LNCaP clone FGC (cell line): ENCODE measurements around the gene PYGM.

Experiments
- DNase-seq: peaks from one replicate; pipeline ENCODE4 v3.0.0-alpha.2; 2011; ENCODE audit warnings: low read depth
- H3K4me3 ChIP-seq: 2 replicates; pipeline ENCODE4 v1.5.1; 2011; ENCODE audit warnings: mild to moderate bottlenecking, low read depth, low read length, control low read depth
- TF ChIP-seq, protein P1 (sequence below): IDR thresholded peaks from 2 replicates; pipeline ENCODE4 v1.5.1; 2012; ENCODE audit warnings: mild to moderate bottlenecking; ENCODE audit not compliant: control insufficient read depth, insufficient read depth; ENCODE audit errors: extremely low read depth

Gene PYGM

DNA sequence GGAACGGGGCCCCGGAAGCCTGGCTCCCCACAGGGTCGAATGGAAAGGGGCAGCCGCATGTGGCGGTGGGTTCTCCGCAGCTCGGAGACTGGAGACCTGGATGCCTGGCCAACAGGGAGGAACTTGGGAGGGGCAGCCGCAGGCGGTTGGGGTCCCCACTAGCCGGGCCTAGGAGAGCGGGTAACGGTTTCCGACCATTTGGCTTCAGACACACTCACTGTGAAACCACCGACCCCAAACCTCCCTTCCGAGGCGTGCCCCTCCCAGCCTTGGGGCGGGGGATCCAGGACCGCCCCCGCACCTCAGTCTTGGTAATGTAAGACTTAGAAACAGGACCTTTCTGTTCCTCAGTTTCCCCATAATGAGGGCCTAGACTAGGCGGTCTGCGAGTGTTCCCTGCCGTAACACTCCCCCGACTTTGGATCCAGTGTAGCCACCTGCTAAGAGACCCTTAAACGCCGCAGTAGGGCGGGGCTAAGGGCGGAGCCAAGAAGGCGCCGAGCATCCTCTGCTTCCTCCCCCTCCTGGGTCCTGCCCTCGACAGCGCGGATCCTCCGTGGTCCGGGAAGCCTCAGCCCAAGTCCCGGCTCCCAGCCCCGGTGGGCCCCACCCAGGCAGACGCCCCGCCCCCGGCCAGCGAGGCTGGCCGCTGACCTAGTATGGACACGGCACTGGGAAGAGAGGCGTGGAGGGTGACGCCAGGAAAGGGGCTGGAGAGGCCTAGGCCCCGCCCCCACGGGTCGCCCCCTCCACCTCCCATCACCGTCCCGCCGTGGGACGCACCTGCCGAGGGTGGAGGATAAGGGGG lies 14.0 kb downstream of the PYGM start:
- no peak for DNase-seq
- no peak overlapping the region for H3K4me3 ChIP-seq
- TF ChIP-seq, protein P1, sequence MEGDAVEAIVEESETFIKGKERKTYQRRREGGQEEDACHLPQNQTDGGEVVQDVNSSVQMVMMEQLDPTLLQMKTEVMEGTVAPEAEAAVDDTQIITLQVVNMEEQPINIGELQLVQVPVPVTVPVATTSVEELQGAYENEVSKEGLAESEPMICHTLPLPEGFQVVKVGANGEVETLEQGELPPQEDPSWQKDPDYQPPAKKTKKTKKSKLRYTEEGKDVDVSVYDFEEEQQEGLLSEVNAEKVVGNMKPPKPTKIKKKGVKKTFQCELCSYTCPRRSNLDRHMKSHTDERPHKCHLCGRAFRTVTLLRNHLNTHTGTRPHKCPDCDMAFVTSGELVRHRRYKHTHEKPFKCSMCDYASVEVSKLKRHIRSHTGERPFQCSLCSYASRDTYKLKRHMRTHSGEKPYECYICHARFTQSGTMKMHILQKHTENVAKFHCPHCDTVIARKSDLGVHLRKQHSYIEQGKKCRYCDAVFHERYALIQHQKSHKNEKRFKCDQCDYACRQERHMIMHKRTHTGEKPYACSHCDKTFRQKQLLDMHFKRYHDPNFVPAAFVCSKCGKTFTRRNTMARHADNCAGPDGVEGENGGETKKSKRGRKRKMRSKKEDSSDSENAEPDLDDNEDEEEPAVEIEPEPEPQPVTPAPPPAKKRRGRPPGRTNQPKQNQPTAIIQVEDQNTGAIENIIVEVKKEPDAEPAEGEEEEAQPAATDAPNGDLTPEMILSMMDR = no peak

DNA sequence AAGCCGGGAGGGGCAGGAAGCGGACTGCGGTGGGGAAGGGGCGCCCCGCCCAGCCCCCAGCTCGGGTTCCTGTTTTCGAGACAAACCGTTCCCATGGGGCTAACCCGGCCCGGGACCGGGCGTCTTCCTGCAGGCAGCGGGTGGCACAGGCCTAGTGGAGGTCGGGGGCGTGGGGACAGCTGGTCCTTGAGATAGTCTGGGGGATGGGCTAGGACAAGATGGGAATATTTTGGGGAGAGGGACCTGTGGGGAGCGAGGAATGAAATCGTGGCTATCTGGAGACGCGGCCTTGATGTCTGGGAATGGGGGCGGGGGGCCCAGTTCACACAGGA lies 14.6 kb downstream of the PYGM start:
- no peak for DNase-seq
- TF ChIP-seq, protein P1 = no peak
- H3K4me3 ChIP-seq = no peak overlapping the region

DNA sequence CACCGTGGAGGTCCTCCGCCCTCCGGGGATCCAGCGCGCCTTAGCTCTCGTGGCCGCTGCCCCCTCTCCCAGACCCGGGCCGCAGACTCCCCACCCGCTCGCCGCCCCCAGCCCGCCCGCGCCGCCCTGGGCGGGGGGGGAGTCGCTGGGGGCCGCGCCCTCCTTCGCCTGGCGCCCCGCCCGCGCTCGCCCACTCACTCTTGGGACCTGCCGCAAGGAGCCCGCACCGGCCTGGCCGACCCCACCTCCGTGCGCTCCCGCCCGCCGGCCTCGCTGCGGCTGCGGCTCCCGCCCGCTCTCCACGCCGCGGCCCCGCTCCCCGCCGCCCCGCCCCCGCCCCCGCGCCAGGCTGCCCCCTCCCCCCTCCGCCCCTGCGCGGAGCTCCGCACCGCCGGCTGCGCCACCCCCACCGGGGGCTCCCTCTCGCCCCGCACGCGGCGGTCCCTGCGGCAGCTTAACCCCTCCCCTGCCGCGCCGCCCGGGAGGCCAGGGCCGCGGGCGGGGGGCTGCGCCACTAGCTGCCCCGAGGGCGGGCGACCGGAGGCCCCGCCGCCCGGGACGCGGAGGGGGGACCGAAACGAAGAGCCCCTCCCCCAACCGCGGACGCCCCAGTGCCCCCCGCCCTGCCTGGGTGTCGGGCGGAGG lies 15.1 kb downstream of the PYGM start:
- TF ChIP-seq, protein P1 = no peak
- no peak overlapping the region for H3K4me3 ChIP-seq
- no peak for DNase-seq

DNA sequence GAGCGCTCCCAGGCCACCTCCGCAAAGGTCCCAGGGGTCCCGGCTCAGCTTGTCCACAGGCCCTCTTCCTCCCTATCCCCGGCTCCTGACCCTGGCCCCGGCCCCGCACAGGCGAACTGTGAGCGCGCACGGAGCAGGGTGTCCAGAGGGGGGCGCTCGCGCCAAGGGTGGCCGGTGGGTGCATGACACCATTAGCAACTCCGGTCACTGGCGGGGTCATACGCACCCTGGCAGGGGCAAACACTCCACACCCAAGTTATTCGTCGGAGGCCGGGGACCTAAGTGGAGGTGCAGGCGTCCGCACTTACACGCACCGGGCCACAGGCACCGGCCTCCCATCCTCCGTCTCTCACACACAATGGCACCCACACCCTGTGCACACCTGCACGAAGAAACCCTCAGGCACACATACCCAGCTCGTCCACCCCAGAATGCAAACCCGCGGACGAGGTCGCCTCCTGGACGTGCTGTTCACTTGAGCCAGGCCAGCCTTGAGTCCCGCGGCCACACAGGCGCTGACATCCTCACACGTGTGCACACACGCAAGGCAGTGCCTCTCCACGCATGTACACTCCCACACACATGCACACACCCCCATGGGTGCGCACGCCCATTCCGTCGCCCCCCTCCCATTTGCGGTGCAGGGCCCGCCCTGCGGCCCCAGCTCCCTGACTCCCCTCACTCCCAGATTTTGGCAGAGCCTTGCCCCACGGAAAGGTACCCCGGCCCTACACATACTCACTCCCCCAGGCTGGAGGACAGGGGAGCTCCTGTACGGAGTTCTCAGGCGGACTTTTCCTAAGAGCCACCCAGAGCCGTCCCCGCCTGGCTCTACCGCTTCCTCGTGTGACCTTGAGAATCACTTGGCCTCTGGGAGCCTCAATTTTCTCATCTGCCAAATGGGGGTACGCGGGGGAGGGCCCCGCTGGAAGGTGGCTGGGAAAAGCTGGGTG lies 15.9 kb downstream of the PYGM start, which contains the start of gene RASGRP2:
Gene RASGRP2, minus strand, starts transcription at position 552 of the 953 bp plus-strand sequence. CDS start 1,276 bp downstream, outside the sequence.
- no peak for DNase-seq
- H3K4me3 ChIP-seq = no peak within 1 kb of the TSS
- TF ChIP-seq, protein P1 = peak; percentile 68

DNA sequence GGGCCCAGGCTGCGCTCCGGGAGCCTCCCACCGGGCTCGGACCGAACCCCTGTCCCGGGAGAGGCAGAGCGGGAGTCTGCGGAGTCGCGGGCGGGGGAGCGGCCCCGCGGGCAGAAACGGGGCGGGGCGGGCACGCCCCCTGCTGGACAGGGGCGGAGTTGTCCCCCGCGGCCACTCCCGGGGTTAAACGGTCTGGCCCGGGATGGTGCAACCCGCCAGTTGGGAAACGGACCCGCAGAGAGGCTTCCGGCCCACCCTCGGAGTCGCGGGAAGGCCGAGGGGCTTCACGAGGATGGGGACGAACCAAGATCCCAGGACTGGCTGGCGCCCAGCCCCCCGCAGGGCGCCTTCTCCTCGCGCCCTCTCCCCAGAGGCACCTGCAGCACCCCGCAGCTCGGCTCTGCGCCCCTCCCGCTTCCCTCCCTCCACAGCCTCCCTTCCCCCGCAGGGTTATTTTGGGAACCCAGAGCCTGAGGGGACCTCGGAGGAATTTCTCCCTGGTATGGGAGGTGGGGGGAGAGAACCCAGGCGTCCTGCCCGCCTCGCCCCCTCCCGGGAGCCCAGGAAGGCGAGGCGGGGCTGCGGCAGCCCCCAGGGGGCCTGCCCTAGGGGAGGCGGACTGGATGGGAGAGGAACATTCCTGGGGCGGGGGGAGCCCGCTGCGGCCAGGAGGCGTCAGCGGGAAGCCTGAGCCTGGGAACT lies 16.7 kb downstream of the PYGM start:
- DNase-seq = no peak
- TF ChIP-seq, protein P1 = peak; percentile 90
- peak overlapping the region; percentile 11; the same call in 1 of the 2 replicates for H3K4me3 ChIP-seq
